Measurements from ENCODE around the gene GUCA2A.

GRCh38 chr1:42137766-42138165, 26.8 kb downstream of the GUCA2A start:
- TF ChIP-seq CTCF (IDR thresholded peaks at IDR 0.05; ENCODE audit: low read depth, low read length, poor library complexity, severe bottlenecking), result no peak
- no peak for TF ChIP-seq EZH2phosphoT487 (IDR thresholded peaks at IDR 0.05; ENCODE audit: borderline replicate concordance, low read length)
